IMR-90 (cell line): ENCODE data around the gene MRC2.

Experiments used
- BHLHE40 ChIP-seq: fragments of 150-350 bp; IDR thresholded peaks from 2 replicates; pipeline ENCODE4 v1.6.1; 2016; ENCODE audit warnings: mild to moderate bottlenecking, low read depth, low read length
- CTCF ChIP-seq: conservative IDR thresholded peaks from 2 replicates; pipeline ENCODE4 v1.5.1; 2012; ENCODE audit warnings: mild to moderate bottlenecking, low read depth, low read length, improper control_type of control experiment
- MAZ ChIP-seq: IDR thresholded peaks from 2 replicates; pipeline ENCODE4 v1.6.1; 2012; ENCODE audit warnings: low read depth, mild to moderate bottlenecking, low read length, improper control_type of control experiment, moderate library complexity, borderline replicate concordance
- MXI1 ChIP-seq: IDR thresholded peaks from 2 replicates; pipeline ENCODE4 v1.6.1; 2012; ENCODE audit warnings: low read depth, mild to moderate bottlenecking, low read length, moderate library complexity, borderline replicate concordance
- POLR2A ChIP-seq: IDR thresholded peaks from 2 replicates; pipeline ENCODE4 v1.6.1; 2012; ENCODE audit warnings: mild to moderate bottlenecking, low read depth, low read length
- RFX5 ChIP-seq: IDR thresholded peaks from 2 replicates; pipeline ENCODE4 v1.8.0; 2012; ENCODE audit warnings: low read depth, mild to moderate bottlenecking, low read length, moderate library complexity

GRCh38 chr17:62739645-62740388, 112.3 kb downstream of the MRC2 start:
- TF ChIP-seq CTCF, result no peak
- no peak for TF ChIP-seq RFX5
- no peak for TF ChIP-seq BHLHE40
- TF ChIP-seq MXI1, result no peak
- TF ChIP-seq POLR2A, result no peak
- TF ChIP-seq MAZ, result no peak
